22Rv1 (cell line): ENCODE data around the gene FDCSP.

Experiments used
- H3K27ac ChIP-seq: fragments of 450-650 bp; 2 replicates; pipeline ENCODE4 v1.5.1; 2017
- CTCF ChIP-seq: fragments of 450-650 bp; IDR thresholded peaks from 2 replicates; pipeline ENCODE4 v1.5.1; 2017; ENCODE audit warnings: mild to moderate bottlenecking
- ZFX ChIP-seq: fragments of 450-650 bp; IDR thresholded peaks from 2 replicates; pipeline ENCODE4 v1.6.1; 2017; ENCODE audit warnings: antibody characterized with exemption, borderline replicate concordance

FDCSP gene

GRCh38 chr4:70243091-70243490 lies 17.2 kb downstream of the FDCSP start:
- TF ChIP-seq CTCF, result no peak
- TF ChIP-seq ZFX, result no peak
- H3K27ac ChIP-seq, result no peak overlapping the region

GRCh38 chr4:70251250-70251944 lies 25.5 kb downstream of the FDCSP start:
- no peak overlapping the region for H3K27ac ChIP-seq
- TF ChIP-seq CTCF (no peak), ZFX (no peak)

- TF ChIP-seq CTCF (no peak), ZFX (no peak)
- H3K27ac ChIP-seq, result no peak overlapping the region
Measured at GRCh38 chr4:70251945-70252277, 26.0 kb downstream of the FDCSP start.

- TF ChIP-seq CTCF, result peak; percentile 52
- TF ChIP-seq ZFX, result no peak
Measured at GRCh38 chr4:70269674-70270073, 43.8 kb downstream of the FDCSP start.

GRCh38 chr4:70277121-70277520 lies 51.2 kb downstream of the FDCSP start:
- TF ChIP-seq ZFX, result no peak
- no peak for TF ChIP-seq CTCF
- H3K27ac ChIP-seq, result no peak overlapping the region

More at GRCh38 chr4:70269674-70270073, 43.8 kb downstream of the FDCSP start:
- H3K27ac ChIP-seq, result no peak overlapping the region

- no peak overlapping the region for H3K27ac ChIP-seq
- TF ChIP-seq ZFX (no peak), CTCF (no peak)
Measured at GRCh38 chr4:70280567-70280966, 54.6 kb downstream of the FDCSP start.
